Measurements from ENCODE around the gene USP49. TPM values are rescaled to one million over a fixed set of nuclear protein-coding genes. Genes with fewer than 3 reads are reported as not detected.

The USP49 gene
- total and polyA plus RNA-seq, 2 of the 4 experiments (the other 2 are of a cell fraction), result 1.4 to 2.1 TPM

DNA sequence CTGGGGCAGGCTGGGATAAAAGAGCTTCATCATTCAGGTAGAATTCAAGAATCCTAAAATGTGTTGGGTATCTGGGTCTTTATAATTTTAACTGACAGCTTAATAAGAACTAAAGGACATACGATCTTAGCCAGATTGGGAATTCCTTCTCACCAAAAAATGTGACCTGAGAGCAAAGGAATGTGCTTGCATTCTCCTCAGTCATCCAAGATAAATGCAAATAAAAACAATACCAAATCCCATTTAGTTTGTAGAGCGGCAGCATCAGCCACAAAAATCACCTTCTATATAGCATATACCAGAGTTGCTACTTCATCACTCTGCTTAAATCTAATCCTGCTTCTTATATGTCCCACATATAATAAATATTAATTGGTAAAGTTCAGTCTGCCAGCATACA lies 16.9 kb downstream of the USP49 start:
- Histone ChIP-seq H4K20me1 (ENCODE audit: insufficient read depth, low read length) (peaks cover 3% of the 10 kb centered on the region; the same call in 1 of the 2 replicates), H3K9me3 (ENCODE audit: control insufficient read depth, insufficient read depth, low read length) (no peaks in the 10 kb centered on the region), H3K79me1 (ENCODE audit: low read depth in 1 of 2, low read length in 2 of 2) (peaks cover 0 to 7% of the 10 kb centered on the region in 2 experiments; a peak in 1 of 4 replicates), H3K36me3 (ENCODE audit: control insufficient read depth, insufficient read depth, low read length) (no peaks in the 10 kb centered on the region), H2AK5ac (ENCODE audit: low read depth, low read length) (no peak overlapping the region), H3K27ac (ENCODE audit: insufficient read depth, low read length) (no peak overlapping the region), H2BK15ac (ENCODE audit: low read depth, low read length) (peak overlapping the region; percentile 51; the same call in 1 of the 3 replicates), H2BK5ac (ENCODE audit: low read depth, low read length, poor library complexity, severe bottlenecking) (peak overlapping the region; percentile 100), H3K9ac (ENCODE audit: low read depth, low read length) (no peak overlapping the region), H2AK9ac (replicated peaks; ENCODE audit: low read depth, low read length, poor library complexity) (no peak overlapping the region), H4K91ac (ENCODE audit: insufficient read depth, low read depth, low read length) (peak overlapping the region; percentile 74), H3K4ac (ENCODE audit: low read depth, low read length) (peak overlapping the region; percentile 92; the same call in 1 of the 2 replicates), H3K4me3 (ENCODE audit: insufficient read depth, low read depth, low read length) (no peak overlapping the region), H3K14ac (replicated peaks; ENCODE audit: low read depth, low read length) (no peak overlapping the region), H3K56ac (ENCODE audit: extremely low read depth, insufficient read depth, low read length) (no peak overlapping the region; the same call in 1 of the 2 replicates), H3K23ac (ENCODE audit: low read depth, low read length) (no peak overlapping the region), H2BK120ac (ENCODE audit: low read depth, low read length) (peak overlapping the region; percentile 93), H3K27me3 (ENCODE audit: control insufficient read depth, insufficient read depth, low read length) (no peaks in the 10 kb centered on the region), H4K5ac (ENCODE audit: low read depth, low read length) (no peak overlapping the region; the same call in 1 of the 2 replicates), H4K8ac (ENCODE audit: low read depth in 2 of 2, low read length in 2 of 2) (peak overlapping the region in 1 of 2 experiments; percentile 59; a peak in 1 of 4 replicates), H3K18ac (ENCODE audit: low read depth, low read length) (peak overlapping the region; percentile 48; the same call in 1 of the 2 replicates), H2BK20ac (ENCODE audit: low read depth, low read length) (peak overlapping the region; percentile 93; the same call in 1 of the 2 replicates), H3K4me2 (ENCODE audit: low read depth, low read length) (peak overlapping the region; percentile 74), H2AFZ (replicated peaks; ENCODE audit: low read length, poor library complexity) (no peak overlapping the region), H3K4me1 (ENCODE audit: control insufficient read depth, insufficient read depth, low read length) (peaks cover 5% of the 10 kb centered on the region; the same call in 1 of the 2 replicates), H3K9me1 (ENCODE audit: insufficient read depth, low read length) (peaks cover 8% of the 10 kb centered on the region; the same call in 1 of the 2 replicates)
- DNase-seq (peak; percentile 68), ATAC-seq (ENCODE audit: low read depth) (peak; percentile 77)
- ChIA-PET POLR2A (ENCODE audit: unreplicated experiment) (no interaction called here), CTCF (interaction anchor here (1.1 to 1.3 kb wide), 2 partner anchors 9 to 32 kb away, joined by 3 to 4 read pairs; no protein-coding TSS in a partner anchor)
- BruUV-seq (replicated peaks), result no TSS peak
- TF ChIP-seq, protein P1, sequence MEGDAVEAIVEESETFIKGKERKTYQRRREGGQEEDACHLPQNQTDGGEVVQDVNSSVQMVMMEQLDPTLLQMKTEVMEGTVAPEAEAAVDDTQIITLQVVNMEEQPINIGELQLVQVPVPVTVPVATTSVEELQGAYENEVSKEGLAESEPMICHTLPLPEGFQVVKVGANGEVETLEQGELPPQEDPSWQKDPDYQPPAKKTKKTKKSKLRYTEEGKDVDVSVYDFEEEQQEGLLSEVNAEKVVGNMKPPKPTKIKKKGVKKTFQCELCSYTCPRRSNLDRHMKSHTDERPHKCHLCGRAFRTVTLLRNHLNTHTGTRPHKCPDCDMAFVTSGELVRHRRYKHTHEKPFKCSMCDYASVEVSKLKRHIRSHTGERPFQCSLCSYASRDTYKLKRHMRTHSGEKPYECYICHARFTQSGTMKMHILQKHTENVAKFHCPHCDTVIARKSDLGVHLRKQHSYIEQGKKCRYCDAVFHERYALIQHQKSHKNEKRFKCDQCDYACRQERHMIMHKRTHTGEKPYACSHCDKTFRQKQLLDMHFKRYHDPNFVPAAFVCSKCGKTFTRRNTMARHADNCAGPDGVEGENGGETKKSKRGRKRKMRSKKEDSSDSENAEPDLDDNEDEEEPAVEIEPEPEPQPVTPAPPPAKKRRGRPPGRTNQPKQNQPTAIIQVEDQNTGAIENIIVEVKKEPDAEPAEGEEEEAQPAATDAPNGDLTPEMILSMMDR (conservative IDR thresholded peaks at IDR 0.05; ENCODE audit: low read depth, low read length), result no peak
- dilution Hi-C loops (cut with HindIII; ENCODE audit: low sequenced_read_pairs, unreplicated experiment), result no loop called here
- intact Hi-C loops (cut with micrococcal nuclease), result loop anchor here (2.0 kb wide), 1 partner anchor 67 kb away; no protein-coding TSS in a partner anchor
- in situ Hi-C loops (cut with MboI; ENCODE audit: low sequenced_read_pairs), result no loop called here
- WGBS, 2 experiments (ENCODE audit: extremely low coverage in 2 of 2, insufficient read length in 1 of 2), result no CpG with 5 or more reads among the region's 2 CpGs

Data from IMR-90 (cell line).